Neural cell (in vitro differentiated cells): ENCODE measurements around the gene ADK.

Experiments
- CTCF ChIP-seq: fragments of 450-650 bp; IDR thresholded peaks from 2 replicates; pipeline ENCODE4 v1.5.1; 2014; ENCODE audit warnings: antibody characterized with exemption, mild to moderate bottlenecking, moderate library complexity; ENCODE audit not compliant: poor library complexity, severe bottlenecking
- EZH2 ChIP-seq: fragments of 200-600, 300-800 bp; shearing (Covaris generic), sonication (generic); IDR thresholded peaks from 2 replicates; pipeline ENCODE4 v1.6.1; 2014; ENCODE audit warnings: antibody characterized with exemption, low read length, borderline replicate concordance, mild to moderate bottlenecking; ENCODE audit not compliant: insufficient read depth, poor library complexity, severe bottlenecking
- MXI1 ChIP-seq: fragments of 450-650 bp; conservative IDR thresholded peaks from 2 replicates; pipeline ENCODE4 v1.6.1; 2014; ENCODE audit warnings: antibody characterized with exemption, mild to moderate bottlenecking; ENCODE audit not compliant: poor library complexity, severe bottlenecking
- POLR2AphosphoS5 ChIP-seq: IDR thresholded peaks from 2 replicates; pipeline ENCODE4 v1.6.1; 2012
- RAD21 ChIP-seq: fragments of 450-650 bp; conservative IDR thresholded peaks from 2 replicates; pipeline ENCODE4 v1.6.1; 2014; ENCODE audit warnings: antibody characterized with exemption, mild to moderate bottlenecking, moderate library complexity
- REST ChIP-seq: IDR thresholded peaks from 2 replicates; pipeline ENCODE4 v1.6.1; 2012; ENCODE audit warnings: borderline replicate concordance
- SMC3 ChIP-seq: fragments of 450-650 bp; conservative IDR thresholded peaks from 2 replicates; pipeline ENCODE4 v1.6.1; 2014; ENCODE audit warnings: antibody characterized with exemption, mild to moderate bottlenecking, moderate library complexity; ENCODE audit not compliant: poor library complexity

DNA sequence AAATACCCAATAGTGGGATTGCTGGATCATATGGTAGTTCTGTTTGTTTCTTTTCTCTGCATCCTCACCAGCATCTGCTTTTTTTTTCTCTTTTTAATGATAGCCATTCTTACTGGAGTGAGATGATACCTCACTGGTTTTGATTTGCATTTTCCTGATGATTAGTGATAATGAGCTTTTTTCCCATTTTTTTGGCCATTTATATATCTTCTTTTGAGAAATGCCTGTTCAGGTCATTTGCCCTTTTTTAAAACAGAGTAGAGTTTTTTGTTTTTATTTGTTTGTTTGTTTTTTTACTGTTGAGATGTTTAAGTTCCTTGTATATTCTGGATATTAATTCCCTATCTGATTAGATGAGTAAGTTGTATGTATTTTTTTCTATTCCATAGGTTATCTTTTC is 469.6 kb downstream of the ADK start:
- TF ChIP-seq POLR2AphosphoS5 (no peak), CTCF (no peak), MXI1 (no peak), SMC3 (no peak), REST (no peak), RAD21 (no peak), EZH2 (no peak)
